H1 (cell line): Measurements from ENCODE around the gene LBH. TPM values are rescaled to one million over a fixed set of nuclear protein-coding genes. Genes with fewer than 3 reads are reported as not detected.

ENCODE experiments used
- CTCF ChIA-PET: fragments of 300-600 bp; sonication (Branson Sonifier 250); formaldehyde crosslinking; loops from one replicate; lab custom pipeline; 2021; ENCODE audit not compliant: partially characterized antibody; lab: Charles Lee
- POLR2A ChIA-PET: fragments of 300-600 bp; sonication (Branson Sonifier 250); formaldehyde crosslinking; loops from one replicate; lab custom pipeline; 2021; ENCODE audit warnings: inconsistent platforms; ENCODE audit not compliant: partially characterized antibody; lab: Charles Lee
- DNase-seq, 2 experiments: peaks; one replicate each; pipeline versions ENCODE4 v3.0.0 to v3.0.0-alpha.2; 2010 to 2022; ENCODE audit warnings: low spot score in 2 of 2, low read depth in 1 of 2, mixed read lengths in 1 of 2
- FAIRE-seq: peaks from 2 replicates; lab custom pipeline; 2011; peaks lifted over from hg19 to GRCh38; lab: Jason Lieb, UNC
- H2AFZ ChIP-seq: 2 replicates; pipeline ENCODE4 v1.8.1; 2012; ENCODE audit warnings: low read length, inconsistent platforms
- H2AK5ac ChIP-seq: 2 replicates; pipeline ENCODE4 v1.6.1; 2013; ENCODE audit warnings: low read depth, low read length
- H2BK120ac ChIP-seq: replicated peaks from 2 replicates; pipeline ENCODE3; 2013; ENCODE audit warnings: low read depth, low read length, inconsistent platforms
- H2BK12ac ChIP-seq: 2 replicates; pipeline ENCODE4 v1.6.1; 2013; ENCODE audit warnings: low read depth, low read length
- H2BK15ac ChIP-seq: 2 replicates; pipeline ENCODE4 v1.6.1; 2013; ENCODE audit warnings: low read length
- H2BK20ac ChIP-seq: 2 replicates; pipeline ENCODE4 v1.6.1; 2013; ENCODE audit warnings: low read length
- H2BK5ac ChIP-seq: 2 replicates; pipeline ENCODE4 v1.6.1; 2013; ENCODE audit warnings: low read depth, low read length
- H3K14ac ChIP-seq: 2 replicates; pipeline ENCODE4 v1.6.1; 2013; ENCODE audit warnings: inconsistent platforms; ENCODE audit not compliant: insufficient read length
- H3K18ac ChIP-seq: 2 replicates; pipeline ENCODE4 v1.6.1; 2013; ENCODE audit warnings: low read length; ENCODE audit errors: extremely low read depth
- H3K23ac ChIP-seq: 2 replicates; pipeline ENCODE4 v1.6.1; 2013; ENCODE audit warnings: inconsistent platforms; ENCODE audit not compliant: insufficient read length
- H3K23me2 ChIP-seq: 2 replicates; pipeline ENCODE4 v1.6.1; 2013; ENCODE audit warnings: low read depth, low read length
- H3K27ac ChIP-seq: 2 replicates; pipeline ENCODE4 v1.6.1; 2011; ENCODE audit warnings: low read depth, low read length, inconsistent platforms
- H3K27me3 ChIP-seq, 4 experiments: replicated peaks in 1 of 4; 1 replicate in 1 of 4; 2 replicates in 3 of 4; pipeline versions ENCODE4 v1.6.1 to v1.8.1; 2011 to 2013; ENCODE audit warnings: low read length in 3 of 4, mild to moderate bottlenecking in 3 of 4, inconsistent platforms in 2 of 4, mixed read lengths in 2 of 4, moderate library complexity in 1 of 4; ENCODE audit not compliant: control insufficient read depth in 3 of 4, insufficient read depth in 3 of 4; ENCODE audit errors: extremely low read depth in 1 of 4
- H3K36me3 ChIP-seq, 4 experiments: 2 replicates each; pipeline versions ENCODE4 v1.6.1 to v1.8.1; 2011 to 2013; ENCODE audit warnings: mild to moderate bottlenecking in 4 of 4, low read length in 3 of 4, moderate library complexity in 2 of 4, control low read depth in 1 of 4, inconsistent platforms in 1 of 4; ENCODE audit not compliant: insufficient read depth in 4 of 4, control insufficient read depth in 2 of 4
- H3K4ac ChIP-seq: replicated peaks from 2 replicates; pipeline ENCODE3; 2013; ENCODE audit warnings: low read length, low read depth, mixed read lengths, inconsistent platforms; ENCODE audit not compliant: insufficient read length
- H3K4me1 ChIP-seq, 4 experiments: replicated peaks in 1 of 4; 1 replicate in 1 of 4; 2 replicates in 3 of 4; pipeline versions ENCODE4 v1.6.1 to v1.8.1; 2011 to 2013; ENCODE audit warnings: low read length in 3 of 4, inconsistent platforms in 2 of 4, mixed read lengths in 1 of 4; ENCODE audit not compliant: insufficient read depth in 4 of 4, control insufficient read depth in 3 of 4
- H3K4me2 ChIP-seq, 2 experiments: 2 replicates each; pipeline versions ENCODE4 v1.6.1 to v1.8.1; 2011 to 2013; ENCODE audit warnings: low read depth in 2 of 2, low read length in 2 of 2, control low read depth in 1 of 2, inconsistent platforms in 1 of 2, mild to moderate bottlenecking in 1 of 2; ENCODE audit not compliant: insufficient read depth in 1 of 2
- H3K4me3 ChIP-seq, 4 experiments: fragments of 200-600, 300-600 bp in 1 of 4; sonication (generic), shearing (Covaris generic), sonication (Bioruptor Twin) in 1 of 4; 2 replicates each; pipeline versions ENCODE4 v1.5.1 to v1.8.1; 2011 to 2016; ENCODE audit warnings: low read length in 4 of 4, low read depth in 3 of 4, control low read depth in 2 of 4, inconsistent platforms in 2 of 4, mild to moderate bottlenecking in 2 of 4, mixed read lengths in 1 of 4, moderate library complexity in 1 of 4; ENCODE audit not compliant: insufficient read depth in 2 of 4; ENCODE audit errors: extremely low read depth in 1 of 4
- H3K56ac ChIP-seq: replicated peaks from 2 replicates; pipeline ENCODE3; 2013; ENCODE audit warnings: low read depth, mild to moderate bottlenecking, mixed read lengths, low read length, inconsistent platforms; ENCODE audit not compliant: insufficient read length
- H3K79me1 ChIP-seq: 2 replicates; pipeline ENCODE4 v1.6.1; 2013; ENCODE audit warnings: low read depth, low read length, control low read depth
- H3K79me2 ChIP-seq, 2 experiments: 2 replicates each; pipeline versions ENCODE4 v1.6.1 to v1.8.1; 2012 to 2013; ENCODE audit warnings: low read length in 2 of 2, mild to moderate bottlenecking in 2 of 2, inconsistent platforms in 1 of 2; ENCODE audit not compliant: insufficient read depth in 2 of 2, control insufficient read depth in 1 of 2
- H3K9ac ChIP-seq, 4 experiments: replicated peaks in 1 of 4; 1 replicate in 1 of 4; 2 replicates in 3 of 4; pipeline versions ENCODE4 v1.6.1 to v1.8.1; 2011 to 2013; ENCODE audit warnings: low read depth in 3 of 4, low read length in 3 of 4, control low read depth in 2 of 4, mild to moderate bottlenecking in 2 of 4, moderate library complexity in 2 of 4, inconsistent platforms in 1 of 4; ENCODE audit errors: extremely low read depth in 1 of 4
- H3K9me3 ChIP-seq, 2 experiments: 2 replicates each; pipeline versions ENCODE4 v1.6.1 to v1.8.1; 2012 to 2013; ENCODE audit warnings: mild to moderate bottlenecking in 2 of 2, moderate library complexity in 2 of 2, control low read depth in 1 of 2, inconsistent platforms in 1 of 2, low read depth in 1 of 2, low read length in 1 of 2, mixed read lengths in 1 of 2; ENCODE audit not compliant: insufficient read depth in 2 of 2
- H4K20me1 ChIP-seq, 2 experiments: replicated peaks in 1 of 2; 2 replicates each; pipeline versions ENCODE3 to v1.8.1; 2011 to 2013; ENCODE audit warnings: inconsistent platforms in 2 of 2, low read length in 2 of 2, mild to moderate bottlenecking in 1 of 2; ENCODE audit not compliant: insufficient read depth in 2 of 2, control insufficient read depth in 1 of 2
- H4K5ac ChIP-seq: 2 replicates; pipeline ENCODE4 v1.6.1; 2013; ENCODE audit warnings: low read length, low read depth, mixed read lengths, inconsistent platforms; ENCODE audit not compliant: insufficient read length
- H4K8ac ChIP-seq: 2 replicates; pipeline ENCODE4 v1.8.0; 2013; ENCODE audit warnings: mild to moderate bottlenecking, moderate library complexity, low read length, inconsistent platforms; ENCODE audit not compliant: insufficient read depth; ENCODE audit errors: extremely low read depth
- H4K91ac ChIP-seq: replicated peaks from 2 replicates; pipeline ENCODE3; 2013; ENCODE audit warnings: low read length, mixed read lengths, inconsistent platforms; ENCODE audit not compliant: insufficient read length
- CHD2 ChIP-seq: IDR thresholded peaks from 2 replicates; pipeline ENCODE4 v1.6.1; 2012; ENCODE audit warnings: low read length, improper control_type of control experiment
- GABPA ChIP-seq: IDR thresholded peaks from 2 replicates; pipeline ENCODE4 v1.6.1; 2011; ENCODE audit warnings: mild to moderate bottlenecking, low read length, moderate library complexity, borderline replicate concordance; ENCODE audit not compliant: insufficient read depth
- POLR2A ChIP-seq, 2 experiments: IDR thresholded peaks; 1 replicate in 1 of 2; 2 replicates in 1 of 2; pipeline ENCODE4 v1.6.1; 2011; ENCODE audit warnings: low read depth in 2 of 2, low read length in 2 of 2, mild to moderate bottlenecking in 2 of 2; ENCODE audit errors: control extremely low read depth in 1 of 2
- SAP30 ChIP-seq: fragments of 300-600 bp; sonication (generic); IDR thresholded peaks from 2 replicates; pipeline ENCODE4 v1.7.1; 2012; ENCODE audit warnings: low read length, moderate library complexity, mild to moderate bottlenecking, inconsistent platforms; ENCODE audit not compliant: insufficient read depth, insufficient replicate concordance
- SIN3A ChIP-seq, 2 experiments: IDR thresholded peaks in 1 of 2; conservative IDR thresholded peaks in 1 of 2; 2 replicates each; pipeline ENCODE4 v1.6.1; 2011 to 2012; ENCODE audit warnings: low read length in 2 of 2, improper control_type of control experiment in 1 of 2, low read depth in 1 of 2, mild to moderate bottlenecking in 1 of 2
- SP2 ChIP-seq: IDR thresholded peaks from 2 replicates; pipeline ENCODE4 v1.6.1; 2012; ENCODE audit warnings: mild to moderate bottlenecking, low read length, inconsistent platforms
- SUZ12 ChIP-seq: fragments of 200-600 bp; sonication (generic); IDR thresholded peaks from 2 replicates; pipeline ENCODE4 v1.6.1; 2012; ENCODE audit warnings: mild to moderate bottlenecking, inconsistent platforms, low read length, moderate library complexity, mixed read lengths
- TCF12 ChIP-seq: IDR thresholded peaks from 2 replicates; pipeline ENCODE4 v1.6.1; 2011; ENCODE audit warnings: low read depth, mild to moderate bottlenecking, low read length
- WGBS, 2 experiments: shearing (Covaris generic) in 1 of 2; methylation state at CpG; one replicate each; pipeline versions ENCODE4 v1.1.6 to v1.1.7; 2013 to 2015; ENCODE audit warnings: low lambda C conversion rate in 2 of 2, mixed read lengths in 2 of 2, inconsistent platforms in 1 of 2, low coverage in 1 of 2, missing lambda C conversion rate in 1 of 2; ENCODE audit not compliant: insufficient replicate concordance in 2 of 2, insufficient coverage in 1 of 2, insufficient read length in 1 of 2; ENCODE audit errors: extremely low coverage in 1 of 2, missing lambda C conversion rate in 1 of 2; 5-methylcytosine and 5-hydroxymethylcytosine counted together
- polyA plus RNA-seq, 7 experiments: library from polyadenylated mRNA; depleted of rRNA in 3 of 7; stranded (reverse) in 5 of 7; unstranded in 2 of 7; fragments of >200 nt in 5 of 7; fragments of 200-250 nt in 2 of 7; gene quantifications; 1 replicate in 5 of 7; 2 replicates in 1 of 7; 4 replicates in 1 of 7; pipeline versions ENCODE4 v1.2.1 to v1.2.3, GENCODE V29; 2011 to 2013; ENCODE audit warnings: missing spikeins in 2 of 7, mixed read lengths in 2 of 7
- total RNA-seq: library from RNA; stranded (reverse); fragmentation: NEBNext Ultra II Directional; extraction: Animal tissue kit (Norgen Biotek cat#: 25700); gene quantifications from 2 replicates; pipeline ENCODE4 v1.2.1, GENCODE V29; 2021

Gene LBH
- total and polyA plus RNA-seq, 2 of the 8 experiments (the other 6 are each of a cell fraction or from before 2014, with no cell fraction given), result 25.7 to 34.5 TPM

DNA sequence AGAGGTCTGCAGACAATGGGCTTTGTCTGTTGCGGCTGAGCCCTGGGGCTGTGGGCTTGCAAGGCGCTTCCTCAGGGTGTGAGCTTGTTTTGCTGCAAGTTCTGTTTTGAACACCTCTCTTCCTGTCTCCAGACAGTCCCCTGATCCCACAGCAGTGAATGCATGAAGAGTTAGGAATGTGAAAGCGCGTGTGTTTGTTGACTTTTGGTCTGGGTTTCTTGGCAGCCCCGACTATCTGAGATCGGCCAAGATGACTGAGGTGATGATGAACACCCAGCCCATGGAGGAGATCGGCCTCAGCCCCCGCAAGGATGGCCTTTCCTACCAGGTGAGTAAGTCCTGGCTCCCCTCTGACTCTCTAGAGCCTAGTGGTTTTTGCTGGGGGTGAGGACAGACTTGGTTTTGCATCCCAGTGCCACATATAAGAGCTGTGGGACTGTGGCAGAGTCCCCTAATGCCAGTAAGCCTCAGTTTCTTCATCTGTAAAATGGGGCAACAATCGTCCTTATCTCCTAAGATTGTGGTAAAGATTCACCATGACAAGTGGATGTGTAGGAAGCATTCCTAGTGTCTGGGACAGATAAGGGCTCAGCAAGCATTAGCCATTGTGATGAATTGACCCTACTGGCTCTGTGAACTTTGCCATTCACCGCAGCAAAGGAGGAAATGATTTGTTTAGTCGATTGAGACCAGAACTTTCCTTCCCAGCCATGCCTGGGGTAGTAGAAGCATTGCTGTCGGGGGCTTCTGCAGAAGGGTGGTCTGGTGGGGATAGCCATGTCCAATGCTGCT, 3.0 kb downstream of the LBH start:
- DNase-seq (no peak), FAIRE-seq (no peak)
- H2BK15ac ChIP-seq, result no peak overlapping the region
- H3K4me2 ChIP-seq, result no peak overlapping the region
- ChIA-PET POLR2A (no interaction called here), CTCF (interaction anchor here (0.8 to 2.4 kb wide), 9 partner anchors 13 to 472 kb away, joined by 3 to 11 read pairs (median 3); no protein-coding TSS in a partner anchor)
- no peaks in the 10 kb centered on the region; a peak in 1 of 4 replicates for H3K79me2 ChIP-seq
- no peak overlapping the region for H3K18ac ChIP-seq
- peaks cover 0 to 9% (median 5%) of the 10 kb centered on the region in 4 experiments; a peak in 4 of 7 replicates for H3K4me1 ChIP-seq
- no peak overlapping the region for H3K56ac ChIP-seq
- no peak overlapping the region for H3K14ac ChIP-seq
- no peak overlapping the region for H3K27ac ChIP-seq
- H3K27me3 ChIP-seq, result peaks cover 3 to 23% (median 19%) of the 10 kb centered on the region in 4 experiments
- H2BK120ac ChIP-seq, result no peak overlapping the region
- no peak overlapping the region for H3K23ac ChIP-seq
- H3K36me3 ChIP-seq, result peaks cover 0 to 3% (median under 1%) of the 10 kb centered on the region in 4 experiments; a peak in 1 of 8 replicates
- no peak overlapping the region for H2AK5ac ChIP-seq
- H2AFZ ChIP-seq, result no peak overlapping the region
- H3K4me3 ChIP-seq, result no peak overlapping the region
- no peaks in the 10 kb centered on the region for H3K79me1 ChIP-seq
- WGBS, 2 experiments, result 85% methylated on average over 12 of the region's 12 CpGs; no CpG with 5 or more reads in 1 of the 2 experiments
- H4K91ac ChIP-seq, result no peak overlapping the region
- peaks cover 2 to 4% of the 10 kb centered on the region in 2 experiments for H4K20me1 ChIP-seq
- TF ChIP-seq TCF12, result no peak
- TF ChIP-seq CHD2, result no peak
- TF ChIP-seq POLR2A (IDR thresholded peaks at IDR 0.05; ENCODE audit: control extremely low read depth in 1 of 2, low read depth in 2 of 2, low read length in 2 of 2), result peak in 1 of 2 experiments; percentile 26; a peak in 1 of 3 replicates
- no peak for TF ChIP-seq SP2
- TF ChIP-seq GABPA, result no peak
- TF ChIP-seq SUZ12, result no peak
- TF ChIP-seq SIN3A (conservative IDR thresholded peaks at IDR 0.05 in 1 of 2, IDR thresholded peaks at IDR 0.05 in 1 of 2; ENCODE audit: low read depth in 1 of 2, low read length in 2 of 2), result no peak
- no peak for TF ChIP-seq SAP30
- no peak overlapping the region for H2BK5ac ChIP-seq
- no peak overlapping the region for H2BK20ac ChIP-seq
- peaks cover 19% of the 10 kb centered on the region for H3K23me2 ChIP-seq
- H3K9me3 ChIP-seq, result no peaks in the 10 kb centered on the region
- H4K5ac ChIP-seq, result no peak overlapping the region
- no peak overlapping the region for H4K8ac ChIP-seq
- no peak overlapping the region for H3K9ac ChIP-seq
- H3K4ac ChIP-seq, result no peak overlapping the region
- H2BK12ac ChIP-seq, result no peak overlapping the region
